NB4 (cell line): ENCODE results near the gene UTP25.

ENCODE experiments used
- TF ChIP-seq, protein P1 (sequence below): IDR thresholded peaks from 2 replicates; pipeline ENCODE4 v1.6.1; 2011; ENCODE audit warnings: low read depth, low read length
- TF ChIP-seq, protein P2 (sequence below): IDR thresholded peaks from one replicate; pipeline ENCODE4 v1.5.1; 2012; ENCODE audit warnings: low read depth, low read length

DNA sequence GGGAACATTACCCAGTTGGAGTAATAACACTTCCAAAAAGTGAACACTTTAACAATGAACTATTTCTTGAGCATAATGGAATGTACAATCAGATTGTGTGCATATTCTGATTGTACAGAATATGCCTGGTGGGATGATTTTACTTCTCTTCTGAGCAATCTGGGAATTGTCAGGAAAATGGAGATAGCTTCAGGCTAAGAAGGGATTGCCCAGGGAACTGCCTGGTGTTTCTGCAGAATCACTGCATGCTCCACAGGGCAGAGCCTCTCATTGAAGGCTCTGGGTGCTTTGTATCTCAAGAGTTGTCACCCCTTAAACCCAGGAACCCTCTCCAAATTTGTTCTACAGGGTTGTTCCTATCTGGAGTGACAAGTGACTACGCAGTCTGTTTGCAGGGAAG lies 51.2 kb downstream of the UTP25 start:
- TF ChIP-seq, protein P1, sequence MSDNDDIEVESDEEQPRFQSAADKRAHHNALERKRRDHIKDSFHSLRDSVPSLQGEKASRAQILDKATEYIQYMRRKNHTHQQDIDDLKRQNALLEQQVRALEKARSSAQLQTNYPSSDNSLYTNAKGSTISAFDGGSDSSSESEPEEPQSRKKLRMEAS, result no peak
- TF ChIP-seq, protein P2, sequence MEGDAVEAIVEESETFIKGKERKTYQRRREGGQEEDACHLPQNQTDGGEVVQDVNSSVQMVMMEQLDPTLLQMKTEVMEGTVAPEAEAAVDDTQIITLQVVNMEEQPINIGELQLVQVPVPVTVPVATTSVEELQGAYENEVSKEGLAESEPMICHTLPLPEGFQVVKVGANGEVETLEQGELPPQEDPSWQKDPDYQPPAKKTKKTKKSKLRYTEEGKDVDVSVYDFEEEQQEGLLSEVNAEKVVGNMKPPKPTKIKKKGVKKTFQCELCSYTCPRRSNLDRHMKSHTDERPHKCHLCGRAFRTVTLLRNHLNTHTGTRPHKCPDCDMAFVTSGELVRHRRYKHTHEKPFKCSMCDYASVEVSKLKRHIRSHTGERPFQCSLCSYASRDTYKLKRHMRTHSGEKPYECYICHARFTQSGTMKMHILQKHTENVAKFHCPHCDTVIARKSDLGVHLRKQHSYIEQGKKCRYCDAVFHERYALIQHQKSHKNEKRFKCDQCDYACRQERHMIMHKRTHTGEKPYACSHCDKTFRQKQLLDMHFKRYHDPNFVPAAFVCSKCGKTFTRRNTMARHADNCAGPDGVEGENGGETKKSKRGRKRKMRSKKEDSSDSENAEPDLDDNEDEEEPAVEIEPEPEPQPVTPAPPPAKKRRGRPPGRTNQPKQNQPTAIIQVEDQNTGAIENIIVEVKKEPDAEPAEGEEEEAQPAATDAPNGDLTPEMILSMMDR, result no peak
